Activated CD8-positive, alpha-beta memory T cell treated with anti-CD3 and anti-CD28 coated beads, Interleukin-2, amount 50 U/mL, for 48 hours (primary cell): ENCODE measurements around the gene TMEM223.
"Not testable (repeated sequence)": the region's sequence is repeated elsewhere in the genome, so short reads cannot be mapped to it uniquely, and the experiment has no call there.

Experiments used
- DNase-seq: peaks from one replicate; pipeline ENCODE4 v3.0.0-alpha.2; 2020

Gene TMEM223

DNA sequence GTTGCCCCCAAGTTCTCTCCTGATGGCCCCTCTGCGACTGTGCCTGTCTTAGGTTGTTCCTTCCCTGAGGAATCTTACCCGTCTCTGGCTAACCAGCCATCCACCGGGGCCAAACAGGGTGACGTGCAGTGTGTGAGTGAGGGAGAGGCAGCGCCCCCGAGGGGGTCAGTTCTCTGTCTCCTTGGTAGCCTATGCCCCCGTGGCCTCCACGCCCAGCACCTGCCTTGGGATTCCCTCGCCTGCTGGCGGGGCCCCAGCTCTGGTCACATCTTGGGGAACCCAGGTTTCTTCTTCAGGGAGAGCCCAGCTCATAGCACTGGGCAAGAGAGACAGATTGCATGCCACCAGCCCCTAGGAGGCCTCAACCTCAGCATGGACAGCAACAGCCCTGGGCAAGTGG is 7.7 kb upstream of the TMEM223 start:
- DNase-seq: no peak

DNA sequence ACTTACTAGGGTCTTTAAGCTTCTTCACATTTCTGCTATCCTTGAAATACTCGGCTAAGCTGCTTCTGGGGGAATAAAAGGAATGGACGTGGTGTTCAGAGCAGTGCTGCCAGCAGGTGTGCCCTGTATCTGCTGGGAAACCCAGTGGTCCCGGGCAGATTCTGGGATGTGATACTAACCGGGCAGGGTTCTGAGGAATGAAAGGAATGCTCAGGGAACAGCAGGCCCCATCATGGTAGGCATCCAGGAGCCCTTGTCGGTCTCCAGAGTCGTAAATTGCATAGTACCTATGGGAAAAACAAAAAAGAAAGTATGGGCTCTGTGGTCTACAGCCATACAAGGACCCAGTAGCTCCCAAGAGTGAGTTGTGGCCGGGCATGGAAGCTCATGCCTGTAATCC is 4.5 kb upstream of the TMEM223 start:
- DNase-seq: no peak

DNA sequence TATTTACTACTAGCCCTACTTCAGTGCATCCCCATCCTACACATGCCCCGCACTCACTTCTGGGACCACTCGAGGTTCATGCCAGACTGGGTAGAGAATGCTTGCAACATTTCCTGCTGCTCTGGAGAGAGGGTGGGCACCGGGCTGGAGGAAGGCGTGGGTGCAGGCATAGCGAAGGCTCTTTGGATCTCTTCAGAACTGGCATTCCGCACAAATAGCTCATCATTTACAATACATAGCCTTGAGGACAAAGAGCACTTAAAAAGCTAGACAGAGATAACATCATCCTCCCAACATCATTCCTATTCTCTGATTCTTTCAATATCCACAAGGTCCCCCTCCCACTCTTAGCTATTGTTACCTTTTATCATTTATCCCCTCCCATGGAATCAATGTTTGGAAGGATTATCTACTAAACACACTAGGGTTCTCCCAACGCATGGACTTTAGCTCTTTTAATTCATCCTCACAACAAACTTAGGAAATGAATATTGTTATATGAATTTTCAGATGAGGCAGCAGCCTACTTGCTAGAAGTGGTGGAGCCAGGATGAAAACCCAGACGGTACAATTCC is 2.5 kb upstream of the TMEM223 start:
- DNase-seq: no peak

DNA sequence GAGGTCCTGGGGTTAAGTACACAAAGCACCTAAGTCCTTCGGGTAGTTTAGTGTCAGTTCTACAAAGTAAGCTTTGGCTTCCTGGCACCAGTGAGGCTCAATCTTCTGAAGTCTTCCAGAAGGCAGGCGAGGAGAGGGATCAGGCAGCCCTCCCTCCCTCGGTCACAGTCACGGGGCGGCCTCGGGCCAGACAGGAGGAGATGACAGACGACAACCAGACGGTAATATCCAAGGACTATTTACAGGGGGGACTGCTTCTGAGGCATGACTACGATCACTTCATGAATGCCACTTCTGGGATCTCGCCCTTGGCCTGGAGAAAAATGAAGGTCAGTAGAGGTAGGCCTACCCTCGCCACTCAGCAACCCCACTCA is 383 bp upstream of the TMEM223 start:
- DNase-seq: no peak

DNA sequence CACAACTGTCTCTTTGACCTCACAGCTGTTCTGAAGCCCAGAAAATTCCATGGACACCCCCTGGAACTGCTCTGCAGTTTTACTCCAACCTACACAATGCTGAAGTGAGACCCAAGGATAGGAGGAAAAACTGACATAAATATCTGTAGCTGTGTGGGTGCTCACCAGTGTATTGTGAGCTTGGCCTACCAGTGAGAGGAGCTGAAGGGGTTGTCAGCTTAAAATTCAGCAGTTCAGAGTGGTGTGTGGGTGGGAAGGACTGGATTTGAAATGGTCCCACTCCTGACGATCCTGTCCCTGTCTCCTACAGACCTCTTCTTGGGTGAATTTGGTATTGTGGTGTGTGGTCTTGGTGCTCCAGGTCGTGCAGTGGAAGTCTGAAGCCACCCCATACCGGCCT is 2.2 kb downstream of the TMEM223 start:
- no peak for DNase-seq

DNA sequence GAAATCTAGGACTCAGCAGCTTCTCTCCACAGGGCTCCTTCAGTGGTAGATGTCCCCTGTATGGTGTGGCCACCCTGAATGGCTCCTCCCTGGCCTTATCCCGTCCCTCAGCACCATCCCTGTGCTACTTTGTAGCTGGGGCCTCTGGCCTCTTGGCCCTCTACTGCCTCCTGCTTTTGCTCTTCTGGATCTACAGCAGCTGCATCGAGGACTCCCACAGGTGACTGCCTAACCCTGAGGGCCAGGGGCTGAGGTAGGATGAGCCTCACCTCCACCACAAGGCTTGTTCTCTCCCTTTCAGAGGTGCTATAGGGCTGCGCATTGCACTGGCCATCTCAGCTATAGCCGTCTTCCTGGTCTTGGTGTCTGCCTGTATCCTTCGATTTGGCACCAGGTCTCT is 2.8 kb downstream of the TMEM223 start:
- DNase-seq: no peak

DNA sequence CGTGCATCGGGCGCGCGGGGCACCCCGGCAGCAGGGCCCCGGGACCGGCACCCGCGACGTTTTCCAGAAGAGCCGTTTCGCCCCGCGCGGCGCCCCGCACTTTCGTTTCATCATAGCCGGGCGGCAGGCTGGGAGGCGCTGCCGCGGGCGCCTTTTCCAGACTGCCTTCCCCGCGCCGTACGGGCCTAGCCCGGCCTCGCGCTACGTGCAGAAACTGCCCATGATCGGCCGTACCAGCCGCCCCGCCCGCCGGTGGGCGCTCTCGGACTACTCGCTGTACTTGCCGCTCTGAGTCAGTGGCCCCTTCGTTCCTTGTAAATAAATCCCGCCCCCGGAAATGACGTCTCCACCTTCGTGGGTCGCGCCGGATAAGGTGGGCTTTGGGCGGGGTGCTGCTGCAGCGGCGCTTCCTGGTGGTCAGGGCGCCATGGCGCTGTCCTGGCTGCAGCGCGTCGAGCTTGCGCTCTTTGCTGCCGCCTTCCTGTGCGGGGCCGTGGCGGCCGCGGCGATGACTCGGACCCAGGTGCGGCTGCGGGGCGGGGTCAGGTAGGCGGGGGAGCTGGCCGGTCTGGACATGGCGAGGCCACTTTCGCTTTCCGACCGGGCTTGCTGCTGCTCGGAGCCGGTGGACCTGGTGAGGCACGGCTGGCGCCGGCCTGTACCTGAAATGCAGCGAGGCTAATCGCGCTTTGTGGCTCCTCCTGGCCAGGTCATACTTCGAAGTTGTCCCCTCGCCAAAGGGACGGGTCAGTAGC is 4.6 kb downstream of the TMEM223 start, which contains the start of gene TMEM179B:
Gene TMEM179B (plus strand): TSS at position 398 of the 755 bp plus-strand sequence. CDS start 30 bp downstream, at position 428.
- DNase-seq: peak; percentile 99

DNA sequence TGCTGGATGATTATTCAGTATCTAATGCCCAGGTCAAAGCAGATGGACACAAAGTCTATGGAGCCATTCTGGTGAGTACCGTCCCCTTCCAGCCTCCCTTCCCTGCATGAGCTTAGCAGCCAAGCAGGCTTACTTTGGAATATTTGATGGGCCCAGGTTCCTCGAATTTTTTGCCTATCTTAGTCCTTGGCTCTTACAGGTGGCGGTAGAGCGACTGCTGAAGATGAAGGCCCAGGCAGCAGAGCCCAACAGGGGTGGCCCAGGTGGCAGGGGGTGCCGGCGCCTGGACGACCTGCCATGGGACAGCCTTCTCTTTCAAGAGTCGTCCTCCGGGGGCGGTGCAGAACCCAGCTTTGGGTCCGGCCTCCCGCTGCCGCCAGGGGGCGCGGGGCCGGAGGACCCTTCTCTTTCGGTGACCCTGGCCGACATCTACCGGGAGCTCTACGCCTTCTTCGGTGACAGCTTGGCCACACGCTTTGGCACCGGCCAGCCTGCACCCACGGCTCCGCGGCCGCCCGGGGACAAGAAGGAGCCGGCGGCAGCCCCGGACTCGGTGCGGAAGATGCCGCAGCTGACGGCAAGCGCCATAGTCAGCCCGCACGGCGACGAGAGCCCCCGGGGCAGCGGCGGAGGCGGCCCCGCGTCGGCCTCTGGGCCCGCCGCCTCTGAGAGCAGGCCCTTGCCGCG is 5.3 kb downstream of the TMEM223 start:
- peak; percentile 94 for DNase-seq

DNA sequence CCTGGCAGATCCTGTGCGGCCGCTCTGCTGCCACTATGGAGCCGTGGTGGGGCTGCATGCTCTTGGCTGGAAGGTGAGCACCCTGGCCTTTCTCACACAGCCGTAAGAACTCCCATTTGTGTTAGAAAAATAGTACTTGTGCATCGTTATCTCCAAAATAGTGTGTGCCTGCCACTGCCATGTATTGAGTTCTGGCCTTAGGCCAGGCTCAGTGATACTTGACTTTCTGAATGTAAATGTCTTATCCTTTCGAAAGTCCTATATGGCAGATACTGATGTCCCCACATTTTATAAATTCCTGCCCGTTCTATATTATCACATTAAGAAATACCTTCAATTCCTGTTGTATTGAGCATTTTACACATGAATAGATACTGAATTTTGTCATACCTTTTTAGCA is 9.1 kb downstream of the TMEM223 start:
- no peak for DNase-seq

DNA sequence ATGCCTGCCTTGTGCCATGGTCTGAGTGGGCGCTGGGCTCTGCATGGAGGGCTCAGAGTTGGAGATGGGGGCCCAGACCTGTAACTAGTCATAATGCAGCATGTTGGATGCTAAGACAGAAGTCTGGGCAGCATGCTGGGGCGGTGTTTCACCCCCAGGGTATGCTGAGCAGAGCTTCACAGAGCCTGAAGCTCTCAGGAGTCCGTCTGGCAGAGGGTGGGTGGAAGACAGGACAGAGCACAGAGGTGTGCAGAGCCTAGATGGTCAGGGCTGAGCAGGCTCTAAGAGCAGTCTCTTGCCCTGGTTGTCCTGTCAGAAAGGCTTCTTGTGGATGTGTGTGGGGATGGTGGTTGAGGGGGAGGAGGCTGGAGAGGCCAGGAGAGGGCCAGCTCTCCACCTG is 13.4 kb downstream of the TMEM223 start:
- no peak for DNase-seq

DNA sequence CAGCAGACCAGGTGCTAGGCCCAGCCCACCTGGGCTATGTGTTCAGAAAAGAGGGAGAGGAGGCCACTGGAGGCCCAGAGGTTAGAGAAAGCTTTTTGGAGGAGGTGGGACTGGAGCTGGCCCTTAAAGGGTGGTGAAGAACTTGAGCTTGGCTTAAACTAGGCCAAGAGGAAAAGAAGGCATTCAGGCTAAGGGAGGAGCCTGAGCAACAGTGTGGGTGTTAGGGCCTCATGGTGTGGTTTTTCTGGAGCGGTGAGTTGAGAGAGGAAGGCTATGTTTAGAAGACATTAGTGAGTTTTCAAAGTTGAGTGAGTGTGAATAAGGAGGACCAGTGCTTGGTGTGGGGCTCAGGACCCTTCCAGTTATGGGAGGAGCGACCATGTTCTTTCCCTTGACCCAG is 14.4 kb downstream of the TMEM223 start:
- no peak for DNase-seq

DNA sequence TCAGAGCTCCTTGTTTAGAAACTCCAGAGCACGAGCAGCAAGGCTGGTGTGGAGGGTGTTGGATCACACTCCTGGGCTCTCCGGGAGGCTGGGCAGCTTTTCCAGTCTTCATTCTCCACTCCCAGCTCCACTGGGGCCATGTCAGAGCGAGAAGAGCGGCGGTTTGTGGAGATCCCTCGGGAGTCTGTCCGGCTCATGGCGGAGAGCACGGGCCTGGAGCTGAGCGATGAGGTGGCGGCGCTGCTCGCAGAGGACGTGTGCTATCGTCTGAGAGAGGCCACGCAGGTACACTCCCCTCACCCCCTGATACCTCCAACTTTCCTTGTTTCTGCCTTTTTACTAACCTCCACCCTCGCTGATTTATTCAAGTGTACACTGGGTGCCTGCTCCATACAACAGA is 16.2 kb downstream of the TMEM223 start:
- DNase-seq: no peak

DNA sequence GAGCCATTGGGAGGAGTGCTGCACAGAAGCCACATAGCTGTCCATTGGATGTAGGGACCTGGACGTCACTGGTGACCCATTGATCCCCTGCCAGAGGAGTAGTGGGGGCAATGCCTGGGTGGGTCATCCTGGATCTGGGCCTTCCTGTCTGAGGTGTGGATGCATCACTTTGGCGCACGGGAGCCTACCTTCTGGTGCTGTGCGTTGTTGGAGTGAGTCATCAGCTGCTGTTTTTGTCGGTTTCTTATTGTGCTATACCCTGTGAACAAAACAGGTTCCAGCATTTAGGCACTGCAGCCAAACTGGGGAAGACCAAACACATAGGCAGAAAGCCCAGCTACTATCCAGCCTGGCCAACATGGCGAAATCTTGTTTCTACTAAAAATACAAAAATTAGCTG is 17.4 kb downstream of the TMEM223 start:
- DNase-seq: no peak

DNA sequence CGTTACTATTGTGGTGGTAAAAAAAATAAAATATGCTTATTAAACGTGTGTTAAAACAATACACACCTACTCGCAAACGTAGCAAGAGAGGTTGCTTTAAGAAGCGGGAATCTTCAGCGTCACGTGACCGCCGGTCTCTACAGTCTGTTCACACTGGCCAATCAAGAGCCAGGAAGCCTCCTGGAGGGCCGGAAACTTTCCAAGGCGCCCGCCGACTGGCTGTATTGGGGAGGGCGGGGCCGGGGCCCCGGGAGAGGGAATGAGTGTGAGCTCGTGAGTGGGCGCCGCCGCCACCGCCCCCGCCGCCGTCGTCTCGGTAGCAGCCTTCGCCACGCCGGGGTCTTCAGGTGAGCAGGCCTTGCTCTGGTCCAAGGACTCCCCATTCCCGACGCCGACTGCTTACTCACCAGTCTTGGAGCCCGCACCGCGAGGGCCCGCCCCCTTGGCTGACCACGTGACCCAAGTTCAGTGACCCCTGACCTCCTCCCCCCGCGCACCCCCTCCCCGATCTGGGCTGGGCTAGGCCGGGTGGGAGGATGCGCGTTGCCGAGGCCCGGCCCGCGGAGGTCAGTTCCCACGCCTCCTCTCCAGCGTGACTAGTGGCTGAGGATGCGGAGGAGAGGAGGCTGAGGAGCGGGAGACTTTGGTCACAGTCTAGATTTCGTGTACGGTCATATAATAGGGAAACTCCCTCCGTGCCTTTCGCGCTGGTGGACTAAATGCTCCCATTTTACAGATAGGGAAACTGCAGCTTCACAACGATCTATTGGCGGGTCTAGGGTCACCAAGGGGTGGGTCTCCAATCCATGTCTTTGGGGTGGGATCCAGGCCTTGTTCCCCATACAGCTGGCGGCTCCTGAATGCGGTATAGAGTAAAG is 20.4 kb downstream of the TMEM223 start, which contains the start of gene TAF6L:
Gene TAF6L (plus strand): TSS at position 253 of the 878 bp plus-strand sequence. CDS start 4,388 bp downstream, outside the sequence.
- peak; percentile 97 for DNase-seq

DNA sequence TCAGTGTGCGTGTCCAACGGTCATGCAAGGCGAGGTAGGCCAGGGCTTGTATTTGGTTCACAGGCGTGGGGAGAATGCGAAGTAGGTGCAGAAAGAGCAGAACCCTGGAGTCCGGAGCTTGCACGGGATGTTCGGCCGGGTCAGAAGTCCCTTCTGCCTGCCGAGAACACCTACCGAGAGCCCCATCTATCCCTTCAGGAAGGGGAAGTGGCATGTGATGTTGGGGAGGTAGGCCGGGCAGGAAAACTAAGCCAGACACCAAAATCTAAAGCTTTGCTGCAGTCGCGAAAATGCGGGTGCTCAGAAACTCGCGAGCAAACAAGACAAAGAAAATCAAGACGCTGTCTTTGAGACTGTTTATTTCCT is 21.0 kb downstream of the TMEM223 start:
- DNase-seq: peak; percentile 72

DNA sequence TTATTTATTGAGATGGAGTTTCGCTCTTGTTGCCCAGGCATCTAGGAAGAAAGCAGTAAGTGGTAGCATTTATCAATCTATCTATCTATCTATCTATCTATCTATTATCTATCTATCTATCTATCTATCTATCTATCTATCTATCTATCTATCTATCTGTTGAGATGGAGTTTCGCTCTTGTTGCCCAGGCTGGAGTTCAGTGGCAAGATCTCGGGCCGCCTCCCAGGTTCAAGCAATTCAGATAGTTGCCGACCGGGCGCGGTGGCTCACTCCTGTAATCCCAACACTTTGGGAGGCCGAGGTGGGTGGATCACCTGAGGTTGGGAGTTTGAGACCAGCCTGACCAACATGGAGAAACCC is 31.0 kb downstream of the TMEM223 start:
- not testable (repeated sequence) for DNase-seq

DNA sequence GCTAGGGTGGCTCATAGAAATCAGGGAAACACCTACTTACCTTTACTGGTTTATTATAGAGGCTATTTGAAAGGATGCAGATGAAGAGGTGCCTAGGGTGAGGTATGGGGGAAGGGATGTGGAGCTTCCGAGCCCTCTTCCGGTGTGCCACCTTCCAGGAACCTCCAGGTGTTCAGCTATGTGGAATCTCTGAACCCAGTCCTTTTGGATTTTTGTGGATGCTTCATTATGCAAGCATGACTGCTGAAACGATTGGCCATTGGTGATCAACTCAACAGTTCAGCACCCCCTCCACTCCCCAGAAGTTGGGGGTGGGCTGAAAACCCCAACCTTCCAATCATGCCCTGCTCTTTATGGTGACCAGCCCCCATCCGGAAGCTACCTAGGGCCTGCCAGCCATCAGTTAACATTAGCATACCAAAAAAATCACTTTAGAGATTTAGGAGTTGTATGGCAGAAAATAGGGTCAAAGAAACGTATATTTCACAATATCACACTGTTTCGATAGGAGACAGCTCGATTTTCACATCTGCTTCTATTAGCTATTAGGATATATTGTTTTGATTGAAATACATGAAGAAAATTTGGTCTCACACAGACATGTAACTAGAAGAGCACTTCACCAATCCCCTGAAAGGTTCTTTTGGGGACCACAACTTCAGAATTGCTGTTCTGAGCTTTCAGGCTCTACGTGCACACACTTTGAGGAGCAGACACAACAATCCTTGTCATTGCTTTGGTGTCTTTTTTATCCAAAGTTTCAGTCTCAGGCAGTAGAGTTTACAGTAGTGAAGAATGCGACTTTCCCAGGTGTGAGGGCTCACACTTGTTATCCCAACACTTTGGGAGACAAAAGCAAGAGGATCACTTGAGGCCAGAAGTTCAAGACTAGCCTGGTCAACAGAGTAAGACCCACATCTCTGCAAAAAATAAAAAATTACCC is 33.7 kb downstream of the TMEM223 start:
- DNase-seq: no peak

DNA sequence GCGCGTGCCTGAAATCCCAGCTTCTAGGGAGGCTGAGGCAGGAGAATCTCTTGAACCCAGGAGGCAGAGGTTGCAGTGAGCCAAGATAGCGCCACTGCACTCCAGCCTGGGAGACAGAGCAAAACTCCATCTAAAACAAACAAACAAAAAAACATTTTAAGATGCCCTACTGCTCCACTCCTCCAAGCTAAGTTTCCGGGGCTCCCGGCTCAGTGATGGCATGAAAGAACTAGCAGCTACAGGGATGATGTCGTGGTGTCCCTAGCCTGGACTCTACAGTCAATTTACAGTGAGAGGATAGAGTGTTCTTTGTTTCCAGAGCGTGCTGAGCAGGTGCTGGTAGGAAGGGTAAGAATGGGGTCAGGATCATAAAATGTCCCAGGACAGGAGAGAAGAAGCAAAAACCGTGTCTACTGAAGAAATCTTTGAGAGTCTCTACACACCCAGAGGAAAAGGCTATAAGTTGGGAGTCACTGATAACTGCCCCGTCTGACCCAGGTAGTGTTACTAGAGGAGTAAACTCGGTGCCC is 36.7 kb downstream of the TMEM223 start:
- no peak for DNase-seq

DNA sequence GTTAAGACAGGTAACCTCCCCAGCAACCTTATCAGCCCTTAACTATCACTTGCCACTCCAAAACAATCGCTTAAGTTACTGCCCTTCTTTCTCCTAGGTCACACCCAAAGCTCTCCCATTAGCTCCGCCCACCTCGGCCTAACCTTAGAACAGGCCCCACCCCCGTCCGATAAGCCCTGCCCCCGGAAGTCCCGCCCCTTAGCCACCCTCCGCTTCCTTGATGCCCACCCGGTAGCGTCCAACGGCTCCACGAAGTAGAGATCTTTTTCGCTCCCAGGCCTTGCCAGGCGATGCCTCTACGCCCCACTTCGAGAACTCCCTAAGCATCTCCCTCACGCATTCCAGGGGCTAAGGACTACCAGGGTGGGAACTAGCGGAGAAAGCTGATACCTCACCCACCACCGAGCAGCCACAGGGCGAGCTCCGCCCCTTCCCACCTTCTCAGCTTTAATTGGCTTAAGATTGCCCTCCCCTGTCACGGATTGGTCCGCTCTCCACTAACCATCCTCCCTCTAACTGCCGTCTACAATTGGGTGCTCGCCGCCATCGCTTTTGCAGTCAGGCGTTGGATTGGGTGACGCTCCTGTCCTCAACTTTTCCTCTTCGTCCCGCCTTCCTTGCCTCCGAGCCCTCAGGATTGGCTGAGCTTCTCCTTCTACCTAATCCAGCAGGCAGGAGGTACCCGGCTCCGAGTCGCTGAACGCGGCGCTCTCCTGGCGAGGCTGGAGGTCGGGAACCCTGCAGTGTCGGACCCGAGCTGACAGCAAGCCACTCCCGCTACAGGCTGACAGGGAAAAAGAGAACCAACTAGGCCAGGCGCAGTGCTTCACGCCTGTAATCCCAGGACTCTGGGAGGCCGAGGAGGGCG is 37.8 kb downstream of the TMEM223 start, which contains the start of gene ZBTB3:
Gene ZBTB3 (minus strand): TSS at position 425 of the 868 bp plus-strand sequence. CDS start 496 bp downstream, outside the sequence.
- DNase-seq: peak; percentile 97

DNA sequence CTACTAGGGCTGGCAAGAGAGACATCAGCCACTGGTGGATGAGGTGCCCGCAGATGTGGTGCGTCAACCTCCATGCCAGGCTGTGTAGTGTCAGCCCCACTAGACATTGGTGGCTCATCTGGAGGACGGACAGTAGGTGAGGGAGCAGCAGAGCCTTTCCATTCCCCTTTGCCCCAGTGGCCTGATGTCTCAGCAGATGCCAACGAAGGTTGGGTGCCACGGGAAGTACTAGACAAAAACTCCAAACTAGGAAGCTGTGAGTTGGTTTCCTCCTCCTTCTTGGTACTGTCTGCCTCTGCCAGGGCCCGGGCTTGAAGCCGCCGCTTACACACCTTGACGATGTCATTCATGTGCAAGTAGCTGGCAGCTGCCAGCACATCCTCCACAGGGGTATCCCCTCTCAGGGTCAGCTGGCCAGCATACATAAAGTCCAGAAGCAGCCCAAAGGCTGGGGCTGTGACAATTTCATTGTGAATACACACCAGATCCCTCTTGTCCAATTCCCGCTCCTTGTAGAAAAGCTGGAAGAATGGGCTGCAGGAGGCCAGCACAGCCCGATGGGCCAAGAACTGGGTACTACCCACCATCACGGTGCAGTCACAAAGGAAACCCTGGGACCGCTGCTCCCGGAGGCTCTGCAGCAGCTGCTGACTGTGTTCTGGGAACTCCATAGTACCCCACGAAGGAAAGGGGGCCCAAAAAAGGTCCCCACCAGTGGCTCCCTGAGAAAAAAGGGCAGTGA is 38.6 kb downstream of the TMEM223 start:
- no peak for DNase-seq
